GM12865 (cell line): ENCODE data around the gene LRRC27.

Experiments
- DNase-seq: peaks from one replicate; pipeline ENCODE4 v3.0.0; 2010; ENCODE audit warnings: low read depth
- H3K4me3 ChIP-seq: 2 replicates; pipeline ENCODE4 v1.5.1; 2011; ENCODE audit warnings: mild to moderate bottlenecking, low read depth, low read length, control low read depth
- TF ChIP-seq, protein P1 (sequence below): IDR thresholded peaks from 2 replicates; pipeline ENCODE4 v1.5.1; 2011; ENCODE audit warnings: low read length, control low read depth, low read depth, inconsistent platforms; ENCODE audit not compliant: insufficient read depth; ENCODE audit errors: missing control alignments

The LRRC27 gene

GRCh38 chr10:132302421-132303310, 29.3 kb upstream of the LRRC27 start:
- no peak overlapping the region for H3K4me3 ChIP-seq
- DNase-seq: no peak
- TF ChIP-seq, protein P1, sequence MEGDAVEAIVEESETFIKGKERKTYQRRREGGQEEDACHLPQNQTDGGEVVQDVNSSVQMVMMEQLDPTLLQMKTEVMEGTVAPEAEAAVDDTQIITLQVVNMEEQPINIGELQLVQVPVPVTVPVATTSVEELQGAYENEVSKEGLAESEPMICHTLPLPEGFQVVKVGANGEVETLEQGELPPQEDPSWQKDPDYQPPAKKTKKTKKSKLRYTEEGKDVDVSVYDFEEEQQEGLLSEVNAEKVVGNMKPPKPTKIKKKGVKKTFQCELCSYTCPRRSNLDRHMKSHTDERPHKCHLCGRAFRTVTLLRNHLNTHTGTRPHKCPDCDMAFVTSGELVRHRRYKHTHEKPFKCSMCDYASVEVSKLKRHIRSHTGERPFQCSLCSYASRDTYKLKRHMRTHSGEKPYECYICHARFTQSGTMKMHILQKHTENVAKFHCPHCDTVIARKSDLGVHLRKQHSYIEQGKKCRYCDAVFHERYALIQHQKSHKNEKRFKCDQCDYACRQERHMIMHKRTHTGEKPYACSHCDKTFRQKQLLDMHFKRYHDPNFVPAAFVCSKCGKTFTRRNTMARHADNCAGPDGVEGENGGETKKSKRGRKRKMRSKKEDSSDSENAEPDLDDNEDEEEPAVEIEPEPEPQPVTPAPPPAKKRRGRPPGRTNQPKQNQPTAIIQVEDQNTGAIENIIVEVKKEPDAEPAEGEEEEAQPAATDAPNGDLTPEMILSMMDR: no peak

- no peak overlapping the region for H3K4me3 ChIP-seq
- TF ChIP-seq, protein P1: no peak
- no peak for DNase-seq
Measured at GRCh38 chr10:132303361-132304115, 28.5 kb upstream of the LRRC27 start.

DNA sequence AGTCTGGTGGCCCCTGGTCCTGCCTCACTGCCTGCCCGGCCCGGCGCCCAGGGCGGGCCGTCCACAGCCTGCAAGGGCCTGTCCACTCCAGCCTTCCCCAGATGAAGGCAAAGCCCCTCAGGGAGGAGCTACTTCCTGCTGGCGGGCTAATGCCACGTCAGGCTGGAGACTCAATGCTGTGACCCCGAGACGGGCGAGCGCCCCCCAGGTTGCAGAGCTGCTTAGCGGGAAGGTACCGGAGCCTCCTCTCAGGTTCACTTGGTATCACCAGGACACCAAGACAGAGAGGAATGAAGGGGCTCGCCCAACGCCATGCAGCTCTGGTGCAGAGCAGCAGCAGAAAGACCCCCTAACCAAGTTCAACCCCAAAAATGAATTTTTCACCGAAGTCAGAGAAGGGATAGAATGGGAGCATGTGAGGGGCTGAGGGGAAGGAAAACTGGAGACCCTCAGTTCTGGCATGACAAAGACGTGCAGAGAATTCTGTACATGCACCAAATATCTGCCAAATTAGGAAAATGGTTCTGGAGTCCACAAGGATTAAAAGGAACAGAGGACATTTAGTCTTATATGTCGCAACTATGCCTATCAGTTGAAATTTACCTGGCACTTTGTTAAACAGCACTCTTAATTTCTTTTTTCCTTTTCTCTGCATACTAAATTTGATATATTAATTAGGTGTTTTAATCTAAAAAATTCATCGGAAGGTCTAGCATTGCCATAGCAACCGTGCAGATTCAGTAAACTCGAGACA, 27.1 kb upstream of the LRRC27 start:
- TF ChIP-seq, protein P1: no peak
- no peak for DNase-seq
- no peak overlapping the region for H3K4me3 ChIP-seq

DNA sequence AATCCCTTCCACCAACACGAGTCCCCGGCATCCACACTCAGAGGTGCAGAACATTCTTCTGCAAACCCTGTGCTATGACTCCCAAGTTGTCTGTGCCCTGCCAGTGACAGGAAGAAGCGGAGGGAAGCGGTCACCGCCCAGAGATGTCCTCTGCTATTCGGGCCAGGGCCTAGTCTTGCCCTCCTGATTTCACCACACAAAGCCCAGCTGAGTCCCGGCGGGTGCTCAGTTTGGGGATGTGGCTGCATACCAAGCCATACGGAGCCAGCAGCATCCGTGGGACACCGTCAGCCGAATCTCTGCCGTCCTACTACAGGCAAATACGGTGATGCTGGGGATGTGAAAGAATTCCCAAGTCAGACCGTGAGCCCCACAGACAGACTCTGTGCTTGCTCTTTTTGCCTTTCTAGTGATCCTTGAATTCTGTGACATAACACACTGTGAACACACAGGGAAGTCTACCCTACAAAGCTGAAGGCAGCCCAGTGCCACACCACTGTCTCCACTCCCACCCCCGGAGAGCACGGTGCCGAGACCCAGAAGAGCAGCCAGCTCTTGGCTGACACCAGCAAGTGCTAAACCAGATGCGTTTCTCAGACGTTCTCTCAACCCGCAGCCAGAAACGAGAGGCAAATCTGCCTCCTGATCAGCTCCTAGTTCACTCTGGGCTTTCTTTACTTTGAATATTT, 26.2 kb upstream of the LRRC27 start:
- no peak overlapping the region for H3K4me3 ChIP-seq
- TF ChIP-seq, protein P1: no peak
- no peak for DNase-seq

- TF ChIP-seq, protein P1: no peak
- no peak overlapping the region for H3K4me3 ChIP-seq
- no peak for DNase-seq
Measured at GRCh38 chr10:132306343-132306685, 25.7 kb upstream of the LRRC27 start.
